ENCODE data around the gene PBXIP1. TPM values are rescaled to one million over a fixed set of nuclear protein-coding genes. Genes with fewer than 3 reads are reported as not detected.

The PBXIP1 gene
- polyA plus RNA-seq, 1 experiment, result 83.1 TPM

DNA sequence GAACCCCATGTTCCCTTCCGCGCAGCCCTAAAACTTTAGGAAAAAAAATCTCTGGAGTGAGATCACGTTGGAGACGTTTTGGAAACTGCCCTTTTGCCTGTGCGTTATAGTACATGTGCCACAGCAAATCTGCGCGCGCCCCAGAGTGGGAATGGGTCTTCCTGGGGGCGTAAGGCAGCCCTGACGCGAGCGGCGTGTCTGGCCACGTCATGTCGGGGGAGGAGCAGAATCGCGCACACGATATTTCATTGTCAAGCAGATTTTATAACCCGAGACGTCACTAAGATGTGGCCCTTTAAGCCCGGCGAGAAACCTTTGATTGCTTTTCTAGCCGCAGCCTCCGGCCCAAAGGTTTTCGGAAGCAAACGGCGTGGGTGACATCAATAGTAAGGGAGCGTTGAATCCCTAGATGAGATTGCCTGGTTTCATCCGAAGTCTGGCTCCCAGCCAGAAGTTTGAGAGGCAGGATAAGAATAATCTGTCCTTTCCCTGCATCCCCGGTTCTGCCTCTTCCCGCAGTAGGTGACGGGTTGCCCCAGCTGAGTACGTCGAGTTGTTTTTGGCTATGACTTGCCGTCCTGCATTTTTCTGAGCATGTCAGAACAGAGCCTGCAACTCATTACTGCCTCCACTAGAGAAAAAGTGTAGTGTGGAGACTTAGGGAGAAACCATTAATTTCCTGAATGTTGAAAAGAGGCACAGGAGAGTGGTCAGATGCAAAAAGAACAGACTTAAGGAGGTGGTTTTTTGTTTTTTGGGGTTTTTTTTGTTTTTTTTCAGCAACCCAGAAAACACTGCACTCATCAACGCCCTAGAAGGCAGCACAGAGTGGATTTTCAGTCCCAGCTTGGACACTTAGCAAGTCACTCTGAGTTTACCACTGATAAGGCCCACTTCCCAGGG is 18.6 kb downstream of the PBXIP1 start:
- ChIA-PET POLR2A (interaction anchor here (0.7 to 1.2 kb wide), 2 partner anchors 35 to 345 kb away, joined by 3 to 5 read pairs; no protein-coding TSS in a partner anchor), CTCF (interaction anchor here (0.6 to 1.9 kb wide), 15 partner anchors 11 to 603 kb away, joined by 3 to 6 read pairs (median 4); partner anchors contain the start of genes ADAM15 and PBXIP1)

DNA sequence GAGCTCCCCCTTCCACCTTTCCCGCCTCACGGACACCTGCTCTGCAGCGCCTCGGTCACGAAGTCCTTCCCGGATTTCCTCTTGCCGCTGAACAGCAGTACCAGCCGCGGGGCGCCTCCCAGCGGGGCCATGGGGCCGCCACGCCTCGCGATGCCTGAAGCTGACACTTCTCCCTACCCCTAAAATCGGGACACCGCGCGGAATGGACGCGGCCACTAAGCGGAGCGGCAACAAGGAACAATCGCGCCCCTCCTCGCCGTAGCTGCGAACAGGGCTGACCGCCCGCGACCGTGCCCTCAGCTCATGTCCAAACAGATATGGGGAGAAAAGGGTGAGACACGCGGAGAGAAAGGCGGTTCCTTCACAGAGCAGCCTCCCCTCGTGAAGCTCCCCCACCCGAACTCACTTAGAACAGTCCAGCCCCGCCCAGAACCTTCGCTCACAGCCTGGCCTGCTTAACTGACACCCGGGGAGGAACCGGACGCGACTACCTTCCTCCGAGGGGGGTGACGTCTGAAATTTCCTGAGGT is 19.3 kb downstream of the PBXIP1 start, which contains the start of gene PMVK:
Gene PMVK (minus strand): TSS at position 165 of the 530 bp plus-strand sequence. CDS start 34 bp downstream, at position 131.
- peak; percentile 55 for DNase-seq (ENCODE audit: low read depth)
- Histone ChIP-seq H3K27me3 (ENCODE audit: control insufficient read depth, insufficient read depth, low read length) (no peaks in the 10 kb centered on the region), H3K4me3 (ENCODE audit: low read depth, low read length) (peak within 1 kb of the TSS; percentile 83), H3K36me3 (ENCODE audit: control insufficient read depth, insufficient read depth, low read length) (no peaks in the 10 kb centered on the region)
- ChIA-PET CTCF (interaction anchor here (0.6 to 1.9 kb wide), 17 partner anchors 8 to 946 kb away, joined by 3 to 6 read pairs (median 4); partner anchors contain the start of genes ADAM15, PBXIP1 and RPS27), POLR2A (interaction anchor here (0.5 to 0.7 kb wide), 3 partner anchors 37 to 345 kb away, joined by 4 to 5 read pairs (median 4); no protein-coding TSS in a partner anchor)
- TF ChIP-seq, protein P1, sequence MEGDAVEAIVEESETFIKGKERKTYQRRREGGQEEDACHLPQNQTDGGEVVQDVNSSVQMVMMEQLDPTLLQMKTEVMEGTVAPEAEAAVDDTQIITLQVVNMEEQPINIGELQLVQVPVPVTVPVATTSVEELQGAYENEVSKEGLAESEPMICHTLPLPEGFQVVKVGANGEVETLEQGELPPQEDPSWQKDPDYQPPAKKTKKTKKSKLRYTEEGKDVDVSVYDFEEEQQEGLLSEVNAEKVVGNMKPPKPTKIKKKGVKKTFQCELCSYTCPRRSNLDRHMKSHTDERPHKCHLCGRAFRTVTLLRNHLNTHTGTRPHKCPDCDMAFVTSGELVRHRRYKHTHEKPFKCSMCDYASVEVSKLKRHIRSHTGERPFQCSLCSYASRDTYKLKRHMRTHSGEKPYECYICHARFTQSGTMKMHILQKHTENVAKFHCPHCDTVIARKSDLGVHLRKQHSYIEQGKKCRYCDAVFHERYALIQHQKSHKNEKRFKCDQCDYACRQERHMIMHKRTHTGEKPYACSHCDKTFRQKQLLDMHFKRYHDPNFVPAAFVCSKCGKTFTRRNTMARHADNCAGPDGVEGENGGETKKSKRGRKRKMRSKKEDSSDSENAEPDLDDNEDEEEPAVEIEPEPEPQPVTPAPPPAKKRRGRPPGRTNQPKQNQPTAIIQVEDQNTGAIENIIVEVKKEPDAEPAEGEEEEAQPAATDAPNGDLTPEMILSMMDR (IDR thresholded peaks at IDR 0.05; ENCODE audit: insufficient read depth, low read depth, low read length), result peak; percentile 53

More for the DNA sequence above, 18.6 kb downstream of the PBXIP1 start:
- peak; percentile 61 for DNase-seq (ENCODE audit: low read depth)
- Histone ChIP-seq H3K27me3 (ENCODE audit: control insufficient read depth, insufficient read depth, low read length) (no peaks in the 10 kb centered on the region), H3K4me3 (ENCODE audit: low read depth, low read length) (peak overlapping the region; percentile 83), H3K36me3 (ENCODE audit: control insufficient read depth, insufficient read depth, low read length) (no peaks in the 10 kb centered on the region)
- TF ChIP-seq, protein P1 (IDR thresholded peaks at IDR 0.05; ENCODE audit: insufficient read depth, low read depth, low read length), result peak; percentile 40

DNA sequence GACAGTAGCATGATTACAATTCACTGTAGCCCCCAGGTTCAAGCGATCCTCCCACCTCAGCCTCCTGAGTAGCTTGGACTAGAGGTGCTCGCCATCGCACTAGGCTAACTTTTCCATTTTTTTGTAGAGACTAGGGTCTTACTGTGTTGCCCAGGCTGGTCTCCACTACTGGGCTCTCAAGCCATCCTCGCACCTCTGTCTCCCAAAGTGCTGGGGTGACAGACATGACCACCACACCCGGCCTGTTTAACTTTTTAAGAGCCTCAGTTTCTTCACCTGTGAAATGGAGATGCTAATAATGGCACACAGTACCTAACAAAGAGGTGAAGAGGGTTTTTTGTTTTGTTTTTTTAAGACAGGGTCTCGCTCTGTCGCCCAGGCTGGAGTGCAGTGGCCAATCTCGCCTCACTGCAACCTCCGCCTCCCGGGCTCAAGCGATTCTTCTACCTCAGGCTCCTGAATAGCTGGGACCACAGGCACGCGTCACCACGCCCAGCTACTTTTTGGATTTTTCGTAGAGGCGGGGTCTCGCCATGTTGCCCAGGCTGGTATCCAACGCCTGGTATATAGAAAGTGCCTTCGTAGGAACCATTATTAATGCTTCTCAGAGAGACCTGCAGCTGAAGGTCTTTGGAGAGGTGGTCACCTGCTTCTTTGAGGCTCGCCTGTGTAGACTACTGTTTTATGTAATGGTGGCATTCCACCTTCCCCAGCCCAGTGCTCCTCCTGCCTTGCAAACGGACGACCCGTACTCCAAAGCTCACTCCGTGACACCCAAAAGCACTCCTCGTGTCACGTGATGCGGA is 19.9 kb downstream of the PBXIP1 start:
- DNase-seq (ENCODE audit: low read depth), result no peak
- TF ChIP-seq, protein P1 (IDR thresholded peaks at IDR 0.05; ENCODE audit: insufficient read depth, low read depth, low read length), result no peak

DNA sequence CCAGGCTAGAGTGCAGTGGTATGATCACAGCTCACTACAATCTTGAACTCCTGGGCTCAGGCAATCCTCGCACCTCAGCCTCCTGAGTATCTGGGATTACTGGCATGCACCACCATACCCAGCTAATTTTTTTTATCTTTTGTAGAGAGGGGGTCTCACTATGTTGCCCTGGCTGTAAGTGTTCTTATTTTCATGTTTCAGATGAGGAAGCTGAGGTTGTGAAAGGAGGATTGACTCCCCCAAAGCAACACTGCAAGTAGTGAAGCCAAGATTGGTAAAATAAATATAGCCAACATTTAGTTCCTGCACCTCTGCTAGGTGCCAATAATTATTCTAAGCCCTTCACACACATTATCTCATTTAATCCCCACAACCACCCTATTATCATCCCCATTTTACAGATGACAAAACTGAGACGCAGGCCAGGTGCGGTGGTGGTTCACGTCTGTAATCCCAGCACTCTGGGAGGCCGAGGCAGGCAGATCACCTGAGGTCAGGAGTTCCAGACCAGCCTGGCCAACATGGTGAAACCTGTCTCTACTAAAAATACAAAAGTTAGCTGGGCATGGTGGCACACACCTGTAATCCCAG is 21.4 kb downstream of the PBXIP1 start:
- ChIA-PET CTCF (interaction anchor here (0.6 kb wide), 1 partner anchor 1169 kb away, joined by 4 read pairs; no protein-coding TSS in a partner anchor), POLR2A (no interaction called here)
- TF ChIP-seq, protein P1 (IDR thresholded peaks at IDR 0.05; ENCODE audit: insufficient read depth, low read depth, low read length), result no peak
- H3K27me3 ChIP-seq (ENCODE audit: control insufficient read depth, insufficient read depth, low read length), result no peaks in the 10 kb centered on the region
- no peak overlapping the region for H3K4me3 ChIP-seq (ENCODE audit: low read depth, low read length)
- no peaks in the 10 kb centered on the region for H3K36me3 ChIP-seq (ENCODE audit: control insufficient read depth, insufficient read depth, low read length)
- DNase-seq (ENCODE audit: low read depth), result no peak

More for the DNA sequence above, 19.9 kb downstream of the PBXIP1 start:
- CTCF ChIA-PET, result interaction anchor here (0.6 to 1.9 kb wide), 16 partner anchors 8 to 946 kb away, joined by 3 to 6 read pairs (median 4); partner anchors contain the start of genes ADAM15, PBXIP1 and RPS27
- Histone ChIP-seq H3K4me3 (ENCODE audit: low read depth, low read length) (peak overlapping the region; percentile 83), H3K36me3 (ENCODE audit: control insufficient read depth, insufficient read depth, low read length) (no peaks in the 10 kb centered on the region), H3K27me3 (ENCODE audit: control insufficient read depth, insufficient read depth, low read length) (no peaks in the 10 kb centered on the region)
- POLR2A ChIA-PET, result interaction anchor here (0.5 to 0.6 kb wide), 3 partner anchors 14 to 67 kb away, joined by 3 to 4 read pairs (median 4); no protein-coding TSS in a partner anchor

Measured in BJ (cell line).